GM19468 (cell line): ENCODE measurements around the gene POU2F3.
A peak's percentile ranks its signal among the peaks of the same experiment; 100 is the strongest.
"Not testable (repeated sequence)": the region's sequence is repeated elsewhere in the genome, so short reads cannot be mapped to it uniquely, and the experiment has no call there.

Experiments
- ATAC-seq: cut with Tn5 transposase; IDR thresholded peaks from one replicate; pipeline ENCODE4 v1.9.1; 2021; ENCODE audit warnings: mild to moderate bottlenecking, moderate library complexity, moderate number of reproducible peaks; ENCODE audit not compliant: unreplicated experiment; ENCODE audit errors: extremely low read depth

The POU2F3 gene

GRCh38 chr11:120244476-120245365 is 4.8 kb downstream of the POU2F3 start:
- no peak for ATAC-seq

GRCh38 chr11:120245434-120245833 is 5.5 kb downstream of the POU2F3 start:
- ATAC-seq = no peak

- ATAC-seq = peak; percentile 61
These were observed 8.8 kb downstream of the POU2F3 start for GRCh38 chr11:120248551-120249278.

- ATAC-seq = no peak
These were observed 9.6 kb downstream of the POU2F3 start for GRCh38 chr11:120249279-120250262.

- not testable (repeated sequence) for ATAC-seq
These were observed 13.4 kb downstream of the POU2F3 start for GRCh38 chr11:120253377-120253776.

GRCh38 chr11:120254788-120255518 is 15.0 kb downstream of the POU2F3 start:
- no peak for ATAC-seq

- no peak for ATAC-seq
These were observed 15.6 kb downstream of the POU2F3 start for GRCh38 chr11:120255519-120255866.

- ATAC-seq = no peak
These were observed 16.2 kb downstream of the POU2F3 start for GRCh38 chr11:120256178-120256577.

- no peak for ATAC-seq
These were observed 16.8 kb downstream of the POU2F3 start for GRCh38 chr11:120256779-120257178.

GRCh38 chr11:120257346-120257745 is 17.4 kb downstream of the POU2F3 start:
- ATAC-seq = no peak

- ATAC-seq = no peak
These were observed 18.7 kb downstream of the POU2F3 start for GRCh38 chr11:120258661-120259060.

- ATAC-seq = no peak
These were observed 19.3 kb downstream of the POU2F3 start for GRCh38 chr11:120259241-120259640.

- ATAC-seq = no peak
These were observed 20.1 kb downstream of the POU2F3 start for GRCh38 chr11:120259988-120260565.

- ATAC-seq = no peak
These were observed 20.7 kb downstream of the POU2F3 start for GRCh38 chr11:120260616-120261015.

- no peak for ATAC-seq
These were observed 21.4 kb downstream of the POU2F3 start for GRCh38 chr11:120261321-120261720.

- ATAC-seq = no peak
These were observed 22.0 kb downstream of the POU2F3 start for GRCh38 chr11:120261931-120262330.

- ATAC-seq = no peak
These were observed 27.4 kb downstream of the POU2F3 start for GRCh38 chr11:120267319-120267718.

GRCh38 chr11:120268686-120269085 is 28.7 kb downstream of the POU2F3 start:
- ATAC-seq = no peak

- ATAC-seq = no peak
These were observed 30.4 kb downstream of the POU2F3 start for GRCh38 chr11:120270386-120270785.
